Activated B cell treated with CpG ODN at 0.5 μM for 24 hours (primary cell): ENCODE data around the gene CRY1. TPM values are rescaled to one million over a fixed set of nuclear protein-coding genes. Genes with fewer than 3 reads are reported as not detected.

Source experiments
- ATAC-seq: fragments of 200-7000 bp; cut with Tn5 transposase; one replicate; pipeline ENCODE4 v1.10.0; 2021; ENCODE audit warnings: low read depth, mild to moderate bottlenecking, moderate library complexity
- CTCF ChIA-PET: fragments of 350-600 bp; sonication (Branson Sonifier 250); formaldehyde crosslinking; loops from one replicate; lab custom pipeline; 2021; ENCODE audit warnings: antibody characterized with exemption; lab: Charles Lee
- POLR2A ChIA-PET: fragments of 350-600 bp; sonication (Branson Sonifier 250); formaldehyde crosslinking; loops from one replicate; lab custom pipeline; 2021; ENCODE audit warnings: antibody characterized with exemption; lab: Charles Lee
- DNase-seq: peaks from one replicate; pipeline ENCODE4 v3.0.0; 2022
- H3K27ac Mint-ChIP-seq: one replicate; pipeline ENCODE4 v1.8.0; 2020; ENCODE audit warnings: mixed read lengths
- H3K27me3 Mint-ChIP-seq: one replicate; pipeline ENCODE4 v1.8.0; 2021; ENCODE audit warnings: mixed read lengths
- H3K36me3 Mint-ChIP-seq: one replicate; pipeline ENCODE4 v1.8.0; 2021; ENCODE audit warnings: low read depth, mixed read lengths
- H3K4me1 Mint-ChIP-seq: one replicate; pipeline ENCODE4 v1.8.0; 2021; ENCODE audit warnings: mixed read lengths
- H3K4me3 Mint-ChIP-seq: one replicate; pipeline ENCODE4 v1.8.0; 2020; ENCODE audit warnings: mild to moderate bottlenecking, mixed read lengths
- H3K9me3 Mint-ChIP-seq: one replicate; pipeline ENCODE4 v1.8.0; 2020; ENCODE audit warnings: mixed read lengths
- intact Hi-C: fragments of 100-400 bp; cut with micrococcal nuclease; formaldehyde crosslinking; loops from one replicate; pipeline ENCODE4 v1.15.1; 2024
- total RNA-seq: library from RNA; stranded (reverse); gene quantifications from 2 replicates; pipeline ENCODE4 v1.2.3, GENCODE V29; 2022
- TF ChIP-seq, protein P1 (sequence below): fragments of 200-600 bp; IDR thresholded peaks from one replicate; pipeline ENCODE4 v1.8.0; 2022; ENCODE audit warnings: antibody characterized with exemption, mild to moderate bottlenecking

Gene CRY1
- total RNA-seq, 1 donor from 2014 or later = 7.1 TPM

DNA sequence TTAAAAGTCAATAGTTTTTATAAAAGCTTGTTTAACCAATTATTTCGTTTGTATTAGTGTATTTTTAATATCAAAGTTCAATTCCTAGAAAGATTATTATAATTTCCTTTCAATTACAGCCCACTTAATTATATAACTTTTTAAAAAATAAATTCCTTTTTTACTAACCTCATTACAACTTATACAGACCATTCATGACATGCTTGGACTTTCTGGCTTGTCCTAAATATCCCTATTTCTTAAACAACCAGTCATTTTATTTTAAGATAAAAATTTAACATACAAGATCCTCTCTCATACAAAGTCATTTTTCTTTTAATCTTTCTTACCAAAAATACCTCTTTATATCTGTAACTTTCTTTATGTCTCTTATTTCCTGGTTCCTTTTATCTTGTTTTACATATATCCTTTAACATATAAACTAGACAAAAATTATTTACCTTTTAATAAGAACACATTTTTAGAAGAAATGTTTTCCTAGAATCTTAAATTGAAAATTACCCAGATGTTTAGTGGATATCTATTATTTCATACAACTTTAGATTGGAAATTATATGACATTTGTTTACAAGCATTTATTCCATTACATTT lies 148.0 kb downstream of the CRY1 start:
- Mint-ChIP-seq H3K27ac (no peak overlapping the region), H3K4me1 (no peaks in the 10 kb centered on the region), H3K27me3 (peaks cover 20% of the 10 kb centered on the region), H3K4me3 (no peak overlapping the region), H3K9me3 (peaks cover 21% of the 10 kb centered on the region), H3K36me3 (no peaks in the 10 kb centered on the region)
- ChIA-PET CTCF (no interaction called here), POLR2A (no interaction called here)
- no peak for DNase-seq
- TF ChIP-seq, protein P1, sequence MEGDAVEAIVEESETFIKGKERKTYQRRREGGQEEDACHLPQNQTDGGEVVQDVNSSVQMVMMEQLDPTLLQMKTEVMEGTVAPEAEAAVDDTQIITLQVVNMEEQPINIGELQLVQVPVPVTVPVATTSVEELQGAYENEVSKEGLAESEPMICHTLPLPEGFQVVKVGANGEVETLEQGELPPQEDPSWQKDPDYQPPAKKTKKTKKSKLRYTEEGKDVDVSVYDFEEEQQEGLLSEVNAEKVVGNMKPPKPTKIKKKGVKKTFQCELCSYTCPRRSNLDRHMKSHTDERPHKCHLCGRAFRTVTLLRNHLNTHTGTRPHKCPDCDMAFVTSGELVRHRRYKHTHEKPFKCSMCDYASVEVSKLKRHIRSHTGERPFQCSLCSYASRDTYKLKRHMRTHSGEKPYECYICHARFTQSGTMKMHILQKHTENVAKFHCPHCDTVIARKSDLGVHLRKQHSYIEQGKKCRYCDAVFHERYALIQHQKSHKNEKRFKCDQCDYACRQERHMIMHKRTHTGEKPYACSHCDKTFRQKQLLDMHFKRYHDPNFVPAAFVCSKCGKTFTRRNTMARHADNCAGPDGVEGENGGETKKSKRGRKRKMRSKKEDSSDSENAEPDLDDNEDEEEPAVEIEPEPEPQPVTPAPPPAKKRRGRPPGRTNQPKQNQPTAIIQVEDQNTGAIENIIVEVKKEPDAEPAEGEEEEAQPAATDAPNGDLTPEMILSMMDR = no peak
- intact Hi-C loops = no loop called here
- no peak for ATAC-seq

DNA sequence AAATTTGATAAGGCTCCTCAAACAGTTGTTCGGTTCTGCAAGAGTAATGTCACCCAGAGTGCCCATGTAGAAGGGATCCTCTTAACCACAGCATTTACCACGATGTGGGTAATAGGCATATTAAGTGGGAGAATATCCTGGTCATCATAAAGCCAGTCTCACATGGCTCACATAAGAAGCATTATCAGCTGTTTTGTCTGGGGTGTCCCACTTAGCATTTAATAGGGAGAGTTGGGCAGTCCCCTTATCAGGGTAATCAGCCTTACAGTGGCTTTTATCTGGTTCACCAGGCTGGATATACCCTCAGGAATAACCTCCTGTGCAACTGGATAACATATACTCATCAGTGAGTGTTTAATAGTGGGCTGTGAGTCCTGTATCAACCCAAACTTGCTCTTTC lies 150.6 kb downstream of the CRY1 start:
- Mint-ChIP-seq H3K27me3 (peaks cover 31% of the 10 kb centered on the region), H3K4me1 (no peaks in the 10 kb centered on the region), H3K4me3 (no peak overlapping the region), H3K27ac (no peak overlapping the region), H3K9me3 (peaks cover 7% of the 10 kb centered on the region), H3K36me3 (no peaks in the 10 kb centered on the region)
- TF ChIP-seq, protein P1 = no peak
- ChIA-PET CTCF (no interaction called here), POLR2A (no interaction called here)
- DNase-seq (no peak), ATAC-seq (no peak)
- intact Hi-C loops = no loop called here

DNA sequence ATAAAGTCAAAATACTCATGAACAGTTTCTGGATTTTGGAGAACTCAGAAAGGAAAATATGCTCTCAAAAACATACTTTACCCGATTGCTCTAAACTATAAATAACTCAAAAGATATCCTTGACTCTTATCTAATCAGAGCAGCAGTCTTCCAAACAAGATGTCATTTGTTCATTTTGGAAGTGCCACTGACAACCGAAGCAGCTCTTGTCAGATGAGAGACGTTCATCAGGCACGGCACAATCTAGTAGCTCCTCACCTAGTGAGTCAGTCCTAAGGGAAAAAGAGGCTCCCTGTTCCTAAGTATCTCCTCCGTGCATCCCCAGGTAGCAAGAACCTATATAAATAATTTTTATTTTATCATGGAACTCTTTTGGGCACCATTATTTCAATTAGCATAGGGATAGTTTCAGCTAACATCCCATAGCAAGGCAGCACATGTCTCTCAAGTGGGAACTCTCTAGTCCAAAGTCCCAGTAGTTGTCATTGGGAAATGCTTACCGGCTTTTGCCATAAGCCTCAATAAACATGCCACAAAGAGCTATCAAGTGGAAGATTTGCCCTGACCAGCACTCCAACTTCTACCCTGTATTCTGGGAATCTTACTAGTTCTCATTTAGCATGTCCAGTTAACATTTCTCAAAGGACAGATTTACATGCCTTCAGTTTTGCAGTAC lies 151.7 kb downstream of the CRY1 start:
- ATAC-seq = no peak
- ChIA-PET CTCF (no interaction called here), POLR2A (no interaction called here)
- no peak overlapping the region for H3K4me3 Mint-ChIP-seq
- peaks cover 3% of the 10 kb centered on the region for H3K9me3 Mint-ChIP-seq
- no peaks in the 10 kb centered on the region for H3K4me1 Mint-ChIP-seq
- no peak overlapping the region for H3K27ac Mint-ChIP-seq
- TF ChIP-seq, protein P1 = no peak
- H3K27me3 Mint-ChIP-seq = peaks cover 36% of the 10 kb centered on the region
- H3K36me3 Mint-ChIP-seq = no peaks in the 10 kb centered on the region
- no peak for DNase-seq
- intact Hi-C loops = no loop called here

Other genes with a start within 250 kb of the CRY1 start
- 10.5 and 15.1 TPM in 2 replicates for gene TMEM263, start 137.6 kb downstream of the CRY1 start, total RNA-seq
- gene MTERF2, start 106.4 kb downstream of the CRY1 start, total RNA-seq = 8.3 and 9.4 TPM in 2 replicates